Colonic mucosa (tissue), 4 donors: ENCODE results near the gene RASGRF1. TPM values are rescaled to one million over a fixed set of nuclear protein-coding genes. Genes with fewer than 3 reads are reported as not detected.

ENCODE experiments used
- DNase-seq: peaks from one replicate; pipeline ENCODE4 v3.0.0-alpha.2; 2020
- H3K27ac ChIP-seq: fragments of 200-600 bp; one replicate; pipeline ENCODE4 v1.8.0; 2021
- H3K27me3 ChIP-seq: fragments of 200-600 bp; one replicate; pipeline ENCODE4 v1.8.0; 2021
- H3K36me3 ChIP-seq: fragments of 200-600 bp; one replicate; pipeline ENCODE4 v1.8.0; 2021
- H3K4me1 ChIP-seq: fragments of 200-600 bp; one replicate; pipeline ENCODE4 v1.8.0; 2021; ENCODE audit warnings: mild to moderate bottlenecking
- H3K4me3 ChIP-seq: fragments of 200-600 bp; one replicate; pipeline ENCODE4 v1.8.0; 2021
- H3K9ac ChIP-seq, 2 donors: one replicate each; pipeline ENCODE4 v1.7.0; 2013; ENCODE audit warnings: control low read depth in 2 of 2, low read depth in 2 of 2, low read length in 2 of 2
- H3K9me3 ChIP-seq: fragments of 200-600 bp; one replicate; pipeline ENCODE4 v1.8.0; 2021
- intact Hi-C: fragments of 100-400 bp; cut with DNase I; formaldehyde crosslinking; loops from one replicate; pipeline ENCODE4 v1.14.1; 2022
- total RNA-seq, 2 donors: library from RNA; stranded (reverse); fragmentation: NEBNext Ultra II Directional in 1 of 2; extraction: Animal tissue kit (Norgen Biotek cat#: 25700) in 1 of 2; gene quantifications; one replicate each; pipeline ENCODE4 v1.2.1, GENCODE V29; 2021
- TF ChIP-seq, protein P1 (sequence below): fragments of 200-600 bp; IDR thresholded peaks from one replicate; pipeline ENCODE4 v1.8.0; 2022; ENCODE audit warnings: antibody characterized with exemption, mild to moderate bottlenecking
- donor health status: healthy.
- donor health status: DM: no; HTN: no; CAD: no.
- donor health status: DM: no; HTN: no; CAD: no.

The RASGRF1 gene
- total RNA-seq, 2 donors from 2014 or later = 0.15 to 0.56 TPM

DNA sequence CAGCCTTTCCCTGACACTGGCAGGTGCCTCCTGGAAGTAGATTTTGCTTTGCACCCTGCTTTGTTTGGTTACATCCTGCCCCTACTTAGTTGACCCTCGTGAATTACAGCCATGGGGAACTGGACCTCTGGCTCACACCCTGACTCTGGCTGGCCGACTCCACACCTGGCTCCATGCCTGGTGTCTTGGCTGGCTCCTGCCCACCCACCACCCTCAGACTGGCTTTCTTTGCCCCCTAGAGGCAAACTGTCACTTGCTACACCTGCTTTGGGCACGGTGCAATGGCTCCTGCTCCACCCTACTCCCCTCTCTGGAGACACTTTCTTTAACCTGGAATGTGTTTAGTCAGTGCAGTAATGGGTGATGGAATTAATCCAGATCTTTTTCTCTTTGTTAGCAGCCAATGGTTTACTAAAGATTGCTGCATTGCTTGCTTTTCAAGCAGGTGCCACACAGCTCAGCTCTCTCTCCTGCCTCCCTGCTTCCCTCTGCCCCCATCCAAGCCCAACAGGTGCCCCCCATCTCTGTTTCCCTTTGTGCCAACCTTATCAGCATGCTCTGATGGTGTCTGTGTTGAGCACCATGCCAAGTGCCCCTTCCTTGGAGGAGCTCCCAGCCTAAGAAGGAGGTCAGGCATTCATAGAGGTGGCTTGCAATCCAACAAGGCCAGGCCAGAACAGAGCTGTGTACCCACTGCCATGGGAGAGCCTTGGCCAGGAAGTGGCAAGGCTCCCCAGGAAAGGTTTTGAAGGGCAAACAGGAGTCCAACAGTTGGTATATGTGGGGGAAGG, 38.4 kb downstream of the RASGRF1 start:
- TF ChIP-seq, protein P1, sequence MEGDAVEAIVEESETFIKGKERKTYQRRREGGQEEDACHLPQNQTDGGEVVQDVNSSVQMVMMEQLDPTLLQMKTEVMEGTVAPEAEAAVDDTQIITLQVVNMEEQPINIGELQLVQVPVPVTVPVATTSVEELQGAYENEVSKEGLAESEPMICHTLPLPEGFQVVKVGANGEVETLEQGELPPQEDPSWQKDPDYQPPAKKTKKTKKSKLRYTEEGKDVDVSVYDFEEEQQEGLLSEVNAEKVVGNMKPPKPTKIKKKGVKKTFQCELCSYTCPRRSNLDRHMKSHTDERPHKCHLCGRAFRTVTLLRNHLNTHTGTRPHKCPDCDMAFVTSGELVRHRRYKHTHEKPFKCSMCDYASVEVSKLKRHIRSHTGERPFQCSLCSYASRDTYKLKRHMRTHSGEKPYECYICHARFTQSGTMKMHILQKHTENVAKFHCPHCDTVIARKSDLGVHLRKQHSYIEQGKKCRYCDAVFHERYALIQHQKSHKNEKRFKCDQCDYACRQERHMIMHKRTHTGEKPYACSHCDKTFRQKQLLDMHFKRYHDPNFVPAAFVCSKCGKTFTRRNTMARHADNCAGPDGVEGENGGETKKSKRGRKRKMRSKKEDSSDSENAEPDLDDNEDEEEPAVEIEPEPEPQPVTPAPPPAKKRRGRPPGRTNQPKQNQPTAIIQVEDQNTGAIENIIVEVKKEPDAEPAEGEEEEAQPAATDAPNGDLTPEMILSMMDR = no peak
- no peak overlapping the region for H3K9ac ChIP-seq
- H3K4me1 ChIP-seq = no peaks in the 10 kb centered on the region
- intact Hi-C loops = no loop called here
- H3K27me3 ChIP-seq = no peaks in the 10 kb centered on the region
- H3K9me3 ChIP-seq = no peaks in the 10 kb centered on the region
- no peaks in the 10 kb centered on the region for H3K36me3 ChIP-seq
- H3K27ac ChIP-seq = no peak overlapping the region
- no peak for DNase-seq
- no peak overlapping the region for H3K4me3 ChIP-seq

DNA sequence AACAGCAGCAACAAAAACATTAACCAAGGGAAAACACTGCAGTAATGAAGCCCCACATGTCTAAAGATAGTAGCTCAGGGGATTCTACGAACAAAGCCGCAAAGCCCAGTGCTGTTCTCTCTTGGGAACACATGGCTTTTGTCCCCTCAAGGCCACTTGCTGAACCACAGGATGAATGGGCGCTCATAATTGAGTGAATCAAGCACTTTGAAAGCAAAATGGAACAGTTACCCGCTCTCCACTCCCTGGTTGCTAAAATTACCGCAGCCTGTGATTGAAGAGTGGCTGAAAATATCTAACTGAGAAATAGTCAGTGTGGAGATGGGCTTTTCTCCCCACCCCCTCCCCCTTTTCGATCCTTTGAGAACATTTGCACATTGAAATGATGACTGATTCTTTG, 39.6 kb downstream of the RASGRF1 start:
- Histone ChIP-seq H3K27ac (no peak overlapping the region), H3K4me3 (no peak overlapping the region), H3K9me3 (no peaks in the 10 kb centered on the region), H3K27me3 (no peaks in the 10 kb centered on the region), H3K4me1 (no peaks in the 10 kb centered on the region), H3K9ac (no peak overlapping the region), H3K36me3 (no peaks in the 10 kb centered on the region)
- TF ChIP-seq, protein P1 = no peak
- no peak for DNase-seq
- intact Hi-C loops = no loop called here

DNA sequence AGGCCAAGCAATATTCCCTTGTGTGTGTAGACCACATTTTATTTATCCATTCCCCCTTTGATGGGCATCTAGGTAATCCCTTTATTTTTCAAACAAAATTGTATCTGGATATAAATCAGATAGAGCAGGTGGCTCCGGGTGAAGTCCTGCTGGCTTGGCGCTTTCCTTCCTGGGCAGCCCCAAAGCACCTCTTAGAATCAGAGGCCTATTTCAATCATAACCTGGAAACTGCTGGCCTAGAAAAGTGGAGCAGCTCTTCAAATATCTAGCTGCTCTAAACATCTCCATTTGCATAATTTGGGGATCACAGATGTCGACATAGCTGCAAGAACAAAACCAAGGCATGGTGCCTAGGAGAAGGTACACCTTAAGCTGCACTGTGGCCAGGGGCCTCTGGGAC, 40.2 kb downstream of the RASGRF1 start:
- H3K9me3 ChIP-seq = no peaks in the 10 kb centered on the region
- H3K27me3 ChIP-seq = no peaks in the 10 kb centered on the region
- no peak overlapping the region for H3K9ac ChIP-seq
- DNase-seq = no peak
- no peak overlapping the region for H3K27ac ChIP-seq
- no peak overlapping the region for H3K4me3 ChIP-seq
- no peaks in the 10 kb centered on the region for H3K36me3 ChIP-seq
- intact Hi-C loops = no loop called here
- TF ChIP-seq, protein P1 = no peak
- H3K4me1 ChIP-seq = no peaks in the 10 kb centered on the region

DNA sequence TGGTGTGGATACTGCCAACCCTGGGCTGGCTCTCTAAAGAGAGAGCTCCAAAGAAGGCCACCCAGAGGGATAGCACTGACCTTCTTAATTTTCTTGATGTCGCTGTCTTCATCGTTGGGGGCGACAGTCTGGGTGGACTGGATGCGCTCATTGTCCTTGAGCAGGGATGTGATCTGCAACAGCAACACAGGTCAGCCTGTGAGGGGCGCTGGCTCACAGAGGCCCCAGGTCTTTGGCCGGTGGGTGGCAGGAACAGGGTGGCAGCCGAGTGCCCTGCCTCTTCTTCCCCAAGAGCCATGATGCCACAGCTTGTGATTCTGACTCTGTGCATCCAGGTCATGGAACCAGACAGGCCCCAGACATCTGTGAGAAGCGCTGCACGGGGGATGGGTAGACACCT, 41.2 kb downstream of the RASGRF1 start:
- H3K27ac ChIP-seq = no peak overlapping the region
- TF ChIP-seq, protein P1 = no peak
- intact Hi-C loops = no loop called here
- no peak overlapping the region for H3K4me3 ChIP-seq
- H3K36me3 ChIP-seq = no peaks in the 10 kb centered on the region
- no peak for DNase-seq
- H3K4me1 ChIP-seq = no peaks in the 10 kb centered on the region
- no peaks in the 10 kb centered on the region for H3K9me3 ChIP-seq
- H3K9ac ChIP-seq = no peak overlapping the region
- H3K27me3 ChIP-seq = no peaks in the 10 kb centered on the region

DNA sequence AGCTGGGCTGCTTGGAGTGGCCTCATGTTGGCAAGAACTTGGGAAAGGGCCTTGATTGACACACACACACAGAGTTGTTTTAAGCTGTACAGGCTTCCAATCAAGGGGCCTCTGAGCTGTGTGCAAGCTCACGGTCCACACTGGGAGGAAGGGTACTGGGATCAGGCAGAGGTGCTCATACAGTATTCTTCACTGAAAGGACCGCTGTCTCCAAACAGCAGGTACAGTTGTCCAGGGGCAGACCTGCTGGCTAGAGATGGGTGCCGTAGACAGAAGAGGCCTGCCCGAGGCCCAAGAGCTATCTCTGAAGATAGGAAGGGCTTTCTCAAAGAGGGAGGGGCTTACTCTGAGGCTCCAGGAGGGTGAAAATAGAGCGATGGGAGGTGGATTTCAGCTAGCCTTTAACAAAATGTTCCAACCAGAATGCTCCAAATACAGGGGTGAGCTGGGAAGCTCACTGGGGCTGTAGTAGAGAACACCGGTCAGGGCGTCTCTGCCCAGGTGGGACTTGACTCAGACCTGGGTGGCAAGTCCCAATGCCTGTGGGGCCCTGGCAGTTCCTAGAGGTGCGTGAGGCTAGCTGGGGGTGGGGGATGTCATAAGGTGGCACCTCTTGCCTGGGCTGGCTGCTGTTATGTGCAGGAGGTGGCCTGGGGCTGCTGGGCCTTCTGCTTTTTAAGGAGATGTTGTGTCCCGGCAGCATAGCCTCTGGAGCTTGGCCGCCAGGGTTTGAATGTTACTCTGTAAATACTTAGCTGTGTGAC, 42.7 kb downstream of the RASGRF1 start:
- DNase-seq = no peak

More for the DNA sequence above, 42.7 kb downstream of the RASGRF1 start:
- H3K36me3 ChIP-seq = no peaks in the 10 kb centered on the region
- TF ChIP-seq, protein P1 = no peak
- no peaks in the 10 kb centered on the region for H3K4me1 ChIP-seq
- H3K9me3 ChIP-seq = no peaks in the 10 kb centered on the region
- no peak overlapping the region for H3K9ac ChIP-seq
- H3K27me3 ChIP-seq = no peaks in the 10 kb centered on the region
- no peak overlapping the region for H3K4me3 ChIP-seq
- no peak overlapping the region for H3K27ac ChIP-seq
- intact Hi-C loops = no loop called here
